Measurements from ENCODE around the gene EP400. TPM values are rescaled to one million over a fixed set of nuclear protein-coding genes. Genes with fewer than 3 reads are reported as not detected.

EP400 gene
- total RNA-seq: 28.1 and 28.3 TPM in 2 replicates

GRCh38 chr12:131949431-131950181, at the start of gene EP400:
Gene EP400, plus strand, starts transcription at chr12:131949942. Its CDS starts 10,678 bp downstream, at chr12:131960620.

GRCh38 chr12:131928711-131929580, 20.8 kb upstream of the EP400 start, which contains the start of gene PUS1:
Gene PUS1, plus strand, starts transcription at chr12:131929276. Its CDS starts 447 bp downstream, at chr12:131929723.

Small RNA genes lying within 50 kb of the gene (small RNA-seq; reads per million reads assigned to genes)
- gene AC131009.3 (not detected), gene AC137590.2 (not detected), gene SNORA49 (805 reads per million, percentile 99 among the genes with 10 or more reads in this experiment)

Other genes starting within 250 kb of the EP400 start
- gene SFSWAP, start 238.9 kb upstream of the EP400 start, total RNA-seq: 32.4 and 35.6 TPM in 2 replicates
- 3.2 and 4.8 TPM in 2 replicates for gene MMP17, start 121.5 kb upstream of the EP400 start, total RNA-seq
- gene ULK1, start 55.3 kb upstream of the EP400 start, total RNA-seq: 6.9 and 8.8 TPM in 2 replicates
- 19.5 and 20.2 TPM in 2 replicates for gene PUS1, start 20.7 kb upstream of the EP400 start, total RNA-seq
- 12.3 and 13.4 TPM in 2 replicates for gene DDX51, start 194.4 kb downstream of the EP400 start, total RNA-seq
- 16.0 and 28.6 TPM in 2 replicates for gene NOC4L, start 194.5 kb downstream of the EP400 start, total RNA-seq